Hepatocyte (in vitro differentiated cells): Measurements from ENCODE around the gene ACTL6A. TPM values are rescaled to one million over a fixed set of nuclear protein-coding genes. Genes with fewer than 3 reads are reported as not detected.
A peak's percentile ranks its signal among the peaks of the same experiment; 100 is the strongest.

Experiments used
- DNase-seq: peaks from one replicate; pipeline ENCODE4 v3.0.0-alpha.2; 2016; ENCODE audit warnings: low spot score
- H2AFZ ChIP-seq: fragments of 200-600 bp; sonication (generic); 2 replicates; pipeline ENCODE4 v1.6.0; 2016; ENCODE audit warnings: antibody characterized with exemption, mild to moderate bottlenecking
- H3K27ac ChIP-seq: fragments of 200-600 bp; sonication (generic); 2 replicates; pipeline ENCODE4 v1.5.1; 2016; ENCODE audit warnings: mild to moderate bottlenecking
- H3K27me3 ChIP-seq: fragments of 200-600 bp; sonication (generic); 2 replicates; pipeline ENCODE4 v1.6.1; 2016
- H3K36me3 ChIP-seq: fragments of 200-600 bp; sonication (generic); replicated peaks from 2 replicates; pipeline ENCODE4 v1.5.1; 2016; ENCODE audit warnings: low read depth; ENCODE audit not compliant: insufficient read depth
- H3K4me1 ChIP-seq: fragments of 200-600 bp; sonication (generic); 2 replicates; pipeline ENCODE4 v1.5.1; 2016; ENCODE audit warnings: mild to moderate bottlenecking, moderate library complexity; ENCODE audit not compliant: insufficient read depth
- H3K4me2 ChIP-seq: fragments of 200-600 bp; sonication (generic); 2 replicates; pipeline ENCODE4 v1.6.0; 2016
- H3K4me3 ChIP-seq: fragments of 200-600 bp; sonication (generic); 2 replicates; pipeline ENCODE4 v1.5.1; 2016; ENCODE audit warnings: mild to moderate bottlenecking
- H3K79me2 ChIP-seq: fragments of 200-600 bp; sonication (generic); 2 replicates; pipeline ENCODE4 v1.6.0; 2017; ENCODE audit warnings: mild to moderate bottlenecking
- H3K9me2 ChIP-seq: fragments of 200-600 bp; sonication (generic); replicated peaks from 2 replicates; pipeline ENCODE4 v1.6.0; 2017; ENCODE audit warnings: mild to moderate bottlenecking; ENCODE audit not compliant: insufficient read depth
- H3K9me3 ChIP-seq: fragments of 200-600 bp; sonication (generic); 2 replicates; pipeline ENCODE4 v1.5.1; 2016; ENCODE audit warnings: low read depth, mild to moderate bottlenecking
- H4K20me1 ChIP-seq: fragments of 200-600 bp; sonication (generic); 2 replicates; pipeline ENCODE4 v1.6.0; 2016; ENCODE audit warnings: mild to moderate bottlenecking; ENCODE audit not compliant: insufficient read depth, poor library complexity, severe bottlenecking
- EZH2 ChIP-seq: fragments of 200-600 bp; sonication (generic); IDR thresholded peaks from 2 replicates; pipeline ENCODE4 v1.6.1; 2016; ENCODE audit warnings: antibody characterized with exemption, mild to moderate bottlenecking, borderline replicate concordance
- EZH2phosphoT487 ChIP-seq: fragments of 200-600 bp; sonication (generic); IDR thresholded peaks from one replicate; pipeline ENCODE4 v1.6.1; 2018; ENCODE audit warnings: antibody characterized with exemption, mild to moderate bottlenecking, low read depth, moderate library complexity; ENCODE audit not compliant: unreplicated experiment, severe bottlenecking
- whole genome bisulfite sequencing: methylation state at CpG from one replicate; pipeline ENCODE4 v1.1.6; 2016; ENCODE audit warnings: low lambda C conversion rate; ENCODE audit errors: missing lambda C conversion rate; 5-methylcytosine and 5-hydroxymethylcytosine counted together
- polyA plus RNA-seq: library from polyadenylated mRNA; unstranded; fragments of >200 nt; fragmentation: Nextera tagmentation; extraction: Ambion mirVana; gene quantifications from 2 replicates; pipeline ENCODE4 v1.2.1, GENCODE V29; 2016
- total RNA-seq: library from RNA; depleted of rRNA; stranded (reverse); fragments of >200 nt; gene quantifications from 2 replicates; pipeline ENCODE4 v1.2.3, GENCODE V29; 2014
- TF ChIP-seq, protein P1 (sequence below): fragments of 200-600 bp; sonication (generic); IDR thresholded peaks from 2 replicates; pipeline ENCODE4 v1.5.1; 2016; ENCODE audit warnings: antibody characterized with exemption, mild to moderate bottlenecking; ENCODE audit not compliant: poor library complexity

ACTL6A gene
- total and polyA plus RNA-seq, 2 experiments from 2014 or later = 56.8 to 68.7 TPM

DNA sequence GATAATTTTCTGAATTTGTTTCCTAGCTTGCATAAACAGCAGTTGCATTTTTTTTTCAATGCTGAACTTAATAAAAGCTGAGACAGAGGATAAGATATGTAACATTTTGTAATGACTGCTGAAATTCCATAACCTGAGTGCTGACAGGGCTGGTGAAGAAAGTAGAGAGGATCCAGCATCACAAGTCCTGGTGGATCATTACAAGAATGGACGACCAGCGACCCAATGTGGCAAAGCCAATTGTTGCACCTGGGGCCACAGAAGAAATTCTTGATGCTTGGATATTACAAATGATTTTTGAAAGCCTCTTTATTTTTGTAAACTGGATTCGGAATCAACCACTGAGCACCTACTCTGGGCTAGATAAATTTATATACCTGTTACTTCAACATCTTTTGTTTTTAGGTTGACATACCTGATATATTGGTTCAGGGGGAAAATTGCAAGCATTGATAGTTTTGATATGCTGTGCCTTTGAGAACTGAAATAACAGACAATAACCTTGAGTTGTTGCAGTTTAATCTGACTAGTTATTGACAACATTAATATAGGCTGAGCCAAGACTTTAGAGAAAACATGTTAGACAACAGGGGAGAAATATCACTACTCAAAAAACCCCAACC lies 3.9 kb upstream of the ACTL6A start:
- TF ChIP-seq EZH2phosphoT487 = no peak
- TF ChIP-seq, protein P1, sequence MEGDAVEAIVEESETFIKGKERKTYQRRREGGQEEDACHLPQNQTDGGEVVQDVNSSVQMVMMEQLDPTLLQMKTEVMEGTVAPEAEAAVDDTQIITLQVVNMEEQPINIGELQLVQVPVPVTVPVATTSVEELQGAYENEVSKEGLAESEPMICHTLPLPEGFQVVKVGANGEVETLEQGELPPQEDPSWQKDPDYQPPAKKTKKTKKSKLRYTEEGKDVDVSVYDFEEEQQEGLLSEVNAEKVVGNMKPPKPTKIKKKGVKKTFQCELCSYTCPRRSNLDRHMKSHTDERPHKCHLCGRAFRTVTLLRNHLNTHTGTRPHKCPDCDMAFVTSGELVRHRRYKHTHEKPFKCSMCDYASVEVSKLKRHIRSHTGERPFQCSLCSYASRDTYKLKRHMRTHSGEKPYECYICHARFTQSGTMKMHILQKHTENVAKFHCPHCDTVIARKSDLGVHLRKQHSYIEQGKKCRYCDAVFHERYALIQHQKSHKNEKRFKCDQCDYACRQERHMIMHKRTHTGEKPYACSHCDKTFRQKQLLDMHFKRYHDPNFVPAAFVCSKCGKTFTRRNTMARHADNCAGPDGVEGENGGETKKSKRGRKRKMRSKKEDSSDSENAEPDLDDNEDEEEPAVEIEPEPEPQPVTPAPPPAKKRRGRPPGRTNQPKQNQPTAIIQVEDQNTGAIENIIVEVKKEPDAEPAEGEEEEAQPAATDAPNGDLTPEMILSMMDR = peak; percentile 92
- no peak for TF ChIP-seq EZH2
- peaks cover 1% of the 10 kb centered on the region for H3K79me2 ChIP-seq
- H3K9me2 ChIP-seq = no peaks in the 10 kb centered on the region
- peaks cover 1% of the 10 kb centered on the region for H3K4me1 ChIP-seq
- no peaks in the 10 kb centered on the region for H3K27me3 ChIP-seq
- no peaks in the 10 kb centered on the region for H3K9me3 ChIP-seq
- no peak overlapping the region for H3K27ac ChIP-seq
- H3K4me2 ChIP-seq = no peak overlapping the region
- no peaks in the 10 kb centered on the region for H3K36me3 ChIP-seq
- 8% methylated on average over 3 of the region's 3 CpGs for WGBS
- H2AFZ ChIP-seq = no peak overlapping the region
- H4K20me1 ChIP-seq = no peaks in the 10 kb centered on the region
- DNase-seq = peak; percentile 85
- no peak overlapping the region for H3K4me3 ChIP-seq

DNA sequence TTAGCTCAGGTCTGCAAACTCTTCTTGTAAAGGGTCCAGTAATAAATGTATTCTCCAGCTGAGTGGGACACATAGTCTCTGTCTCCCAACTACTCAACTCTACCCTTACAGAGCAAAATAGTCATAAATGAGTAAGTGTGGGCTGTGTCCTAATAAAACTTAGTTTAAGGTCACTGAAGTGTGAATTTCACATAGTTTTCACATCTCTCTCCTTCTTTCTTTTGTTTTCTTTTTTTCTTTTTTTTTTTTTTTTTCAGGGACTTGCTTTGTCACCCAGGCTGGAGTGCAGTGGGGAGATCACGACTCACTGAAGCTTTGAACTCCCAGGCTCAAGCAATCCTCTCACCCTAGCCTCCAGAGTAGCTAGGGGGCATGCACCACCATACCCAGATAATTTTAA lies 1.9 kb upstream of the ACTL6A start:
- WGBS = 64% methylated on average over 1 of the region's 1 CpG

DNA sequence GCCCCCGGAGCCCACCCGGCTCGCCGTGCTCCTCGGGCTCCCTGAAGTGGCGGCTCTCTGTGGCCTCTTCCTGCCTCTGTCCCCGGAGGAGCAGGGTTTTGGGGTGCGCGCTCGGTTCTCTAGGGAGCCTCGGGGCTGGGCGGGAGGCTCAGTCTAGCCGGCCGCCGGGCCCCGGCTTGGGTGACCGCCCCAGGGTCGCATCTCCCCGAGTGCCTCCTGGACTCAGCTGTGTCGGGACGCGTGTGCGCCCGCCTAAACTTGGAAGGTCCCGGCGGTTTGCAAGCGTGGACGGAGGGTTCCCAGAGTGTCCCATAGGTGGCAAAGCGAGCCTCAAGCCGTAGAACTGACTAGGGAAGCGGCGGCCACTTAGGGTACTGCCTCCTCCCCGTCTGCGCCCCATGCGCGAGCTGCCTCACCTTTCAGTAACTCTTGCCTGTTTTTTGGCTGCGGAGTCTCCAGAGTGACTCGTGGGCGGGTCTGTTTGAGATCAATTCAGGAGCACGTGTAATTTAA lies 601 bp downstream of the ACTL6A start:
- Histone ChIP-seq H3K36me3 (no peaks in the 10 kb centered on the region), H3K4me2 (peak overlapping the region; percentile 88), H3K4me3 (peak overlapping the region; percentile 75), H2AFZ (peak overlapping the region; percentile 50), H3K4me1 (peaks cover 9% of the 10 kb centered on the region), H3K9me2 (no peaks in the 10 kb centered on the region), H3K79me2 (peaks cover 44% of the 10 kb centered on the region), H3K27ac (peak overlapping the region; percentile 80), H4K20me1 (no peaks in the 10 kb centered on the region), H3K27me3 (no peaks in the 10 kb centered on the region), H3K9me3 (no peaks in the 10 kb centered on the region)
- TF ChIP-seq EZH2phosphoT487 = no peak
- TF ChIP-seq, protein P1 = peak; percentile 29
- peak; percentile 88 for DNase-seq
- under 1% methylated on average over 38 of the region's 40 CpGs for WGBS

More for the DNA sequence above, 1.9 kb upstream of the ACTL6A start:
- Histone ChIP-seq H3K27ac (no peak overlapping the region), H3K4me2 (no peak overlapping the region), H3K9me3 (no peaks in the 10 kb centered on the region), H3K79me2 (peaks cover 21% of the 10 kb centered on the region), H3K4me1 (peaks cover 9% of the 10 kb centered on the region), H2AFZ (no peak overlapping the region), H3K4me3 (no peak overlapping the region), H4K20me1 (no peaks in the 10 kb centered on the region), H3K36me3 (no peaks in the 10 kb centered on the region), H3K27me3 (no peaks in the 10 kb centered on the region), H3K9me2 (no peaks in the 10 kb centered on the region)
- TF ChIP-seq, protein P1 = no peak
- no peak for TF ChIP-seq EZH2phosphoT487
- no peak for TF ChIP-seq EZH2
- no peak for DNase-seq
